HepG2 (cell line): ENCODE data around the gene AP4M1. TPM values are rescaled to one million over a fixed set of nuclear protein-coding genes. Genes with fewer than 3 reads are reported as not detected.

Source experiments
- BCL6 ChIP-seq: IDR thresholded peaks from 2 replicates; pipeline ENCODE4 v1.6.1; 2016; ENCODE audit warnings: missing genetic modification reagents, missing compliant biosample characterization
- CBX1 ChIP-seq: IDR thresholded peaks from one replicate; pipeline ENCODE4 v1.6.1; 2016; ENCODE audit warnings: antibody characterized with exemption, low read depth
- CCDC6 ChIP-seq: sonication (generic); formaldehyde crosslinking; IDR thresholded peaks from 2 replicates; pipeline ENCODE4 v1.8.1; 2022; ENCODE audit warnings: mild to moderate bottlenecking, missing genetic modification reagents, moderate library complexity
- DZIP1 ChIP-seq: sonication (generic); formaldehyde crosslinking; IDR thresholded peaks from 2 replicates; pipeline ENCODE4 v1.5.0; 2020; ENCODE audit warnings: mild to moderate bottlenecking, missing genetic modification reagents
- ETV6 ChIP-seq: sonication (generic); formaldehyde crosslinking; conservative IDR thresholded peaks from 2 replicates; pipeline ENCODE4 v1.4.0; 2020; ENCODE audit warnings: missing genetic modification reagents
- FLYWCH1 ChIP-seq: sonication (generic); formaldehyde crosslinking; IDR thresholded peaks from 2 replicates; pipeline ENCODE4 v1.8.1; 2023; ENCODE audit warnings: mild to moderate bottlenecking, missing genetic modification reagents
- HIC2 ChIP-seq: sonication (generic); formaldehyde crosslinking; IDR thresholded peaks from 2 replicates; pipeline ENCODE4 v1.9.0; 2022; ENCODE audit warnings: low read depth, missing genetic modification reagents
- NFYB ChIP-seq: sonication (generic); formaldehyde crosslinking; IDR thresholded peaks from 2 replicates; pipeline ENCODE4 v1.4.0; 2020; ENCODE audit warnings: missing genetic modification reagents
- RELA ChIP-seq: sonication (generic); formaldehyde crosslinking; IDR thresholded peaks from 2 replicates; pipeline ENCODE4 v1.4.0; 2020; ENCODE audit warnings: missing genetic modification reagents
- SRSF1 ChIP-seq: fragments of 200-400 bp; formaldehyde crosslinking; optimal IDR thresholded peaks from 2 replicates; pipeline ENCODE3; 2017; ENCODE audit warnings: mild to moderate bottlenecking, low read depth, low read length, moderate library complexity
- TAF15 ChIP-seq: fragments of 200-400 bp; formaldehyde crosslinking; IDR thresholded peaks from one replicate; pipeline ENCODE4 v1.6.1; 2018; ENCODE audit warnings: mild to moderate bottlenecking, low read depth, low read length; ENCODE audit not compliant: poor library complexity, severe bottlenecking
- ZNF136 ChIP-seq: sonication (generic); formaldehyde crosslinking; IDR thresholded peaks from 2 replicates; pipeline ENCODE4 v1.8.1; 2022; ENCODE audit warnings: low read depth, mild to moderate bottlenecking, moderate library complexity, missing genetic modification reagents
- ZNF234 ChIP-seq: sonication (generic); formaldehyde crosslinking; conservative IDR thresholded peaks from 2 replicates; pipeline ENCODE4 v1.5.1; 2020; ENCODE audit warnings: mild to moderate bottlenecking, missing genetic modification reagents
- ZNF280B ChIP-seq: sonication (generic); formaldehyde crosslinking; IDR thresholded peaks from 2 replicates; pipeline ENCODE4 v1.5.0; 2020; ENCODE audit warnings: missing genetic modification reagents, mild to moderate bottlenecking, borderline replicate concordance
- ZNF446 ChIP-seq: sonication (generic); formaldehyde crosslinking; IDR thresholded peaks from 2 replicates; pipeline ENCODE4 v1.5.0; 2020; ENCODE audit warnings: mild to moderate bottlenecking, missing genetic modification reagents
- ZNF674 ChIP-seq: sonication (generic); formaldehyde crosslinking; IDR thresholded peaks from 2 replicates; pipeline ENCODE4 v1.5.0; 2020; ENCODE audit warnings: low read depth, mild to moderate bottlenecking, missing genetic modification reagents
- ZNF703 ChIP-seq: sonication (generic); formaldehyde crosslinking; IDR thresholded peaks from 2 replicates; pipeline ENCODE4 v1.5.1; 2020; ENCODE audit warnings: missing genetic modification reagents, mild to moderate bottlenecking, moderate library complexity, borderline replicate concordance
- ZNF704 ChIP-seq: sonication (generic); formaldehyde crosslinking; IDR thresholded peaks from 2 replicates; pipeline ENCODE4 v1.8.1; 2023; ENCODE audit warnings: mild to moderate bottlenecking, inconsistent platforms, moderate library complexity, missing genetic modification reagents, borderline replicate concordance
- ZNF746 ChIP-seq: sonication (generic); formaldehyde crosslinking; IDR thresholded peaks from 2 replicates; pipeline ENCODE4 v1.8.0; 2022; ENCODE audit warnings: mild to moderate bottlenecking, missing genetic modification reagents
- ZNF788 ChIP-seq: sonication (generic); formaldehyde crosslinking; IDR thresholded peaks from 2 replicates; pipeline ENCODE4 v1.5.0; 2020; ENCODE audit warnings: mild to moderate bottlenecking, missing genetic modification reagents, borderline replicate concordance
- ZNF800 ChIP-seq: sonication (generic); formaldehyde crosslinking; IDR thresholded peaks from 2 replicates; pipeline ENCODE4 v1.4.0; 2020; ENCODE audit warnings: missing genetic modification reagents
- polyA plus RNA-seq, 8 experiments: library from polyadenylated mRNA; depleted of rRNA in 3 of 8; stranded (reverse) in 7 of 8; unstranded in 1 of 8; fragments of >200 nt; fragmentation: Illumina TruSeq in 4 of 8; extraction: Trizol in 4 of 8; gene quantifications; 2 replicates each; pipeline versions ENCODE4 v1.2.1 to v1.2.3, GENCODE V29; 2011 to 2016; ENCODE audit warnings: low read depth in 4 of 8, missing spikeins in 1 of 8, mixed read lengths in 1 of 8; ENCODE audit not compliant: insufficient read depth in 1 of 8
- total RNA-seq, 5 experiments: library from RNA; depleted of rRNA; stranded (reverse); fragments of >200 nt; fragmentation: Illumina TruSeq; extraction: Trizol; gene quantifications; 2 replicates each; pipeline ENCODE4 v1.2.3, GENCODE V29; 2016; ENCODE audit warnings: low read depth in 1 of 5

Gene AP4M1
- total and polyA plus RNA-seq, 2 of the 13 experiments (the other 11 are each of a cell fraction or from before 2014, with no cell fraction given), result 6.3 to 9.7 TPM

- no peak for TF ChIP-seq ZNF800 (CRISPR knock-in tag)
- TF ChIP-seq ZNF280B (CRISPR knock-in tag), result no peak
- no peak for TF ChIP-seq RELA (CRISPR knock-in tag)
- TF ChIP-seq ZNF703 (CRISPR knock-in tag), result no peak
- TF ChIP-seq ETV6 (CRISPR knock-in tag), result no peak
- TF ChIP-seq TAF15, result no peak
- no peak for TF ChIP-seq FLYWCH1 (CRISPR knock-in tag)
- no peak for TF ChIP-seq ZNF788 (CRISPR knock-in tag)
- no peak for TF ChIP-seq CBX1
- no peak for TF ChIP-seq HIC2 (CRISPR knock-in tag)
- TF ChIP-seq CCDC6 (CRISPR knock-in tag), result no peak
- TF ChIP-seq ZNF234 (CRISPR knock-in tag), result no peak
- TF ChIP-seq ZNF446 (CRISPR knock-in tag), result 0 out of 2 replicates have a peak, but pooled peaks have one; percentile 27
- no peak for TF ChIP-seq SRSF1
- TF ChIP-seq ZNF674 (CRISPR knock-in tag), result peak; percentile 3; the same call in 1 of the 2 replicates
- no peak for TF ChIP-seq ZNF746 (CRISPR knock-in tag)
- TF ChIP-seq ZNF704 (CRISPR knock-in tag), result 0 out of 2 replicates have a peak, but pooled peaks have one; percentile 67
- TF ChIP-seq BCL6 (CRISPR knock-in tag), result peak; percentile 60
- no peak for TF ChIP-seq NFYB
- TF ChIP-seq ZNF136, result no peak
- TF ChIP-seq DZIP1 (CRISPR knock-in tag), result no peak
These were observed 20.4 kb upstream of the AP4M1 start (continued) for GRCh38 chr7:100080907-100081534.
